KMS-11 (cell line): Measurements from ENCODE around the gene DNAJC16.

Source experiments
- H2AFZ ChIP-seq: fragments of 200-600 bp; sonication (generic); 2 replicates; pipeline ENCODE4 v1.6.1; 2016; ENCODE audit warnings: antibody characterized with exemption, mixed run types, low read depth
- H3K27ac ChIP-seq: fragments of 200-600 bp; sonication (generic); 2 replicates; pipeline ENCODE4 v1.6.1; 2016; ENCODE audit warnings: mild to moderate bottlenecking, mixed run types
- H3K27me3 ChIP-seq: fragments of 200-600 bp; sonication (generic); 2 replicates; pipeline ENCODE4 v1.6.1; 2017; ENCODE audit warnings: mild to moderate bottlenecking, low read depth, mixed run types, moderate library complexity; ENCODE audit not compliant: insufficient read depth
- H3K36me3 ChIP-seq: fragments of 200-600 bp; sonication (generic); 2 replicates; pipeline ENCODE4 v1.6.1; 2017; ENCODE audit warnings: mild to moderate bottlenecking, mixed run types; ENCODE audit not compliant: insufficient read depth
- H3K4me1 ChIP-seq: fragments of 200-600 bp; sonication (generic); 2 replicates; pipeline ENCODE4 v1.6.1; 2016; ENCODE audit warnings: mild to moderate bottlenecking, low read depth, mixed run types; ENCODE audit not compliant: poor library complexity, severe bottlenecking
- H3K4me2 ChIP-seq: fragments of 200-600 bp; sonication (generic); 2 replicates; pipeline ENCODE4 v1.7.0; 2016; ENCODE audit warnings: mild to moderate bottlenecking, mixed run types
- H3K4me3 ChIP-seq: fragments of 200-600 bp; sonication (generic); IDR thresholded peaks from 2 replicates; pipeline ENCODE4 v1.6.1; 2017; ENCODE audit warnings: low read depth, low read length, mixed read lengths; ENCODE audit not compliant: insufficient read depth
- H3K79me2 ChIP-seq: fragments of 200-600 bp; sonication (generic); 2 replicates; pipeline ENCODE4 v1.6.1; 2016; ENCODE audit warnings: low read depth, mixed run types; ENCODE audit not compliant: insufficient read depth
- H3K9ac ChIP-seq: fragments of 200-600 bp; sonication (generic); 2 replicates; pipeline ENCODE4 v1.6.1; 2016; ENCODE audit warnings: mild to moderate bottlenecking, mixed run types
- H4K20me1 ChIP-seq: fragments of 200-600 bp; sonication (generic); 2 replicates; pipeline ENCODE4 v1.6.1; 2016; ENCODE audit warnings: mild to moderate bottlenecking, mixed run types; ENCODE audit not compliant: insufficient read depth
- TF ChIP-seq, protein P1 (sequence below): fragments of 200-600 bp; sonication (generic); conservative IDR thresholded peaks from 2 replicates; pipeline ENCODE4 v1.6.1; 2017; ENCODE audit warnings: low read depth, mild to moderate bottlenecking, antibody characterized with exemption, low read length, moderate library complexity, mixed read lengths

Gene DNAJC16

DNA sequence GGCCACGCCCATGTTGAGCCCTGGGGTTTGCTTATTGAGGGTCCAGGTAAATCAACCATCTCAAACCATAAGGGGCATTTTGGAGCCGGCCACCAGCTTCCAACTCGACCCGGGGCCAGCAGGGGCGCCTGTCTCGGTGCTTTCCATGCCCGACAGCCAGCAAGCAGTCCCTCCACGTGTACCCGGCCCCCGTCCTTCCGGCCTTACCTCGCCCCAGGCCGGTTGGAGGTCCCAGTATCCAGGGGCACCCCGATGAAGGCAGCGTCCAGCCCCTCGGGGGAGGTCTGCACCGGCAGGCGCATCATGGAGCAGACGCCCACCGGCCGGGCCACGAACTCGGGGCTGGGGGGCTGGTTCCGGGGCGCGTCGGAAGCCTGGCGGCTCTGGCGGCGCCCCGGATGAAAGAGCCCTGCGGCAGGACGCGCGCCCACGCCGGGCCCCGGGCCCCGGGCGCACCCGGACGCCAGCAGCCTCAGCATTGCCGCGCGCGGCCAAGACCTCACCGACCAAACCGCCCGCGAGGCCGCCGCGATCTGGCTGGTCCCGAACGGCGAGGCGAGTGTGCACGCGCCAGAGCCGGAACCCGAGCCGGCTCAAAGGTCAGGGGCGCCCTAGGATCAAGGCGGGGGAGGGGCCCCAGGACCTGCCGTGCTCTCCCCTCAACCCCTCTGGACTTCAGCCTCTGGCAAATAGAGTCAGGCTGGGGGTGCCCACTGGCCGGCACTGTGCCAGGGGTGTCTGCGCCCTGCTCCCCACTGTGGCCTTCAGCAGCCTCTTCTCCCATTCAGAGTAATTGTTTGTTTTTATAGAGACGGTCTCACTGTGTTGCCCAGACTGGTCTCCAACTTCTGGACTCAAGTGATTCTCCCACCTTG, 58.1 kb downstream of the DNAJC16 start, which contains the start of gene AGMAT:
Gene AGMAT, minus strand, starts transcription at position 563 of the 875 bp plus-strand sequence. Its CDS starts 84 bp downstream, at position 479.
- H3K27ac ChIP-seq: peak within 1 kb of the TSS; percentile 86
- H3K4me3 ChIP-seq: peak within 1 kb of the TSS; percentile 30
- peak within 1 kb of the TSS; percentile 93 for H3K9ac ChIP-seq
- H3K79me2 ChIP-seq: no peaks in the 10 kb centered on the region; the same call in 1 of the 2 replicates
- H3K4me1 ChIP-seq: peaks cover 32% of the 10 kb centered on the region
- H3K4me2 ChIP-seq: peak within 1 kb of the TSS; percentile 65
- no peaks in the 10 kb centered on the region for H3K36me3 ChIP-seq
- H4K20me1 ChIP-seq: no peaks in the 10 kb centered on the region
- TF ChIP-seq, protein P1, sequence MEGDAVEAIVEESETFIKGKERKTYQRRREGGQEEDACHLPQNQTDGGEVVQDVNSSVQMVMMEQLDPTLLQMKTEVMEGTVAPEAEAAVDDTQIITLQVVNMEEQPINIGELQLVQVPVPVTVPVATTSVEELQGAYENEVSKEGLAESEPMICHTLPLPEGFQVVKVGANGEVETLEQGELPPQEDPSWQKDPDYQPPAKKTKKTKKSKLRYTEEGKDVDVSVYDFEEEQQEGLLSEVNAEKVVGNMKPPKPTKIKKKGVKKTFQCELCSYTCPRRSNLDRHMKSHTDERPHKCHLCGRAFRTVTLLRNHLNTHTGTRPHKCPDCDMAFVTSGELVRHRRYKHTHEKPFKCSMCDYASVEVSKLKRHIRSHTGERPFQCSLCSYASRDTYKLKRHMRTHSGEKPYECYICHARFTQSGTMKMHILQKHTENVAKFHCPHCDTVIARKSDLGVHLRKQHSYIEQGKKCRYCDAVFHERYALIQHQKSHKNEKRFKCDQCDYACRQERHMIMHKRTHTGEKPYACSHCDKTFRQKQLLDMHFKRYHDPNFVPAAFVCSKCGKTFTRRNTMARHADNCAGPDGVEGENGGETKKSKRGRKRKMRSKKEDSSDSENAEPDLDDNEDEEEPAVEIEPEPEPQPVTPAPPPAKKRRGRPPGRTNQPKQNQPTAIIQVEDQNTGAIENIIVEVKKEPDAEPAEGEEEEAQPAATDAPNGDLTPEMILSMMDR: no peak
- H3K27me3 ChIP-seq: no peaks in the 10 kb centered on the region
- peak within 1 kb of the TSS; percentile 82 for H2AFZ ChIP-seq

DNA sequence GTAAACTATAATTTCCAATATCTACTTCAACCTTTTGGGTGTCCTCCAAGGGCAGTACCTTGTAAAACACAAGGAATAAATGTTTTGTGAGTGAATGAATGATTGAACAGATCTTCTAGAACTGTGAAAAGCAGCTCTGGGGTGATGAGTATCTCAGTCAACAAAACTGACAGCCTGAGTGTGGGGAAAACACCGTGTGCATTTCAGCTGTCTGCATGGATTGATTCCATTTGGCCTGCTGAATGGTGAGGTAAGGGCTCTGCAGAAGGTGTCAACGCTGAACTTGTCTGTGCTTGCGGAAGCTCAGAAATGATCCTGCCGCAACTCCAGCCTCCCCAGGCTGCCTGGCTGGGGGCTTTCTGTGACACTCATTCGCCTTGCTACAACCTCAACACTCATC, 65.6 kb downstream of the DNAJC16 start:
- no peak overlapping the region for H3K4me3 ChIP-seq
- no peaks in the 10 kb centered on the region for H3K36me3 ChIP-seq
- no peak overlapping the region for H3K4me2 ChIP-seq
- no peaks in the 10 kb centered on the region for H4K20me1 ChIP-seq
- H3K4me1 ChIP-seq: peaks cover 4% of the 10 kb centered on the region
- TF ChIP-seq, protein P1: no peak
- no peaks in the 10 kb centered on the region for H3K79me2 ChIP-seq
- H2AFZ ChIP-seq: no peak overlapping the region
- no peak overlapping the region for H3K9ac ChIP-seq
- no peaks in the 10 kb centered on the region for H3K27me3 ChIP-seq
- H3K27ac ChIP-seq: no peak overlapping the region

DNA sequence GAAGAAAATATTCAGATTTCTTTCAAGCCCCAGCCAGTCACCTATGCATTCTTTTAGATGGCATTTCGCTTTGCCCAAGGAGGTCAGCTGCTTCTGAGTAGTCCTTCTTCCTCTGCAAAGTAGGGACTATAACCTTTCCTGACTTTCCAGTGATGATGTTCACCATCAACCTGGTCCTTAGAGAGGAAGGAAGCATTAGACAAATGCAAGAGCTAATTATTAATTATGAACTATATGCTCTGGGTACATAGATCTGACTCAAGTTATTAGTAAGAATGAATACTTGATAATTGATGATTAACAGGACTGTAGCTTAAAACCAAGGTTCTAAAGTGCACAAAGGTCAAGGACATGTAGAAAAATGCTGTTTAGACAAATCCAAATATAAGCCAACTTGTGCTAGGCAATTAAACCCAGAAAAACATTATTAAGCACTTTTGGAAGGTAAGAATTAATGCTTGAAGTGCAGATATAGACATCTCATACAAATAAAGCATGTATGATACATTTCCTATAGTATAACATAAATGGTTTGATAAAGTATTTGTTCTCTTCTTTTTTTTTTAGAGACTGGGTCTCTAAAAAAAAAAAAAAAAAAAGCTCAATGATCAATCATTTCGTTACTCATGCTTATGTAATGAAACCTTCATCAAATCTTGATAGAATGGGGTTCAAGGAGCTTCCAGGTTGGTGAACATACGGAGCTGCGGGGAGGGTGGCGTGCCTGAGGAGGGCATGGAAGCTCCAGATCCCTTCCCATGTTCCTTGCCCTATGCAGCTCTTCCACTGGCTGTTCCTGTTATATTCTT, 69.4 kb downstream of the DNAJC16 start:
- no peaks in the 10 kb centered on the region for H3K36me3 ChIP-seq
- H3K27ac ChIP-seq: no peak overlapping the region
- no peak overlapping the region for H3K9ac ChIP-seq
- no peaks in the 10 kb centered on the region for H4K20me1 ChIP-seq
- TF ChIP-seq, protein P1: no peak
- no peak overlapping the region for H3K4me2 ChIP-seq
- H3K79me2 ChIP-seq: no peaks in the 10 kb centered on the region
- no peak overlapping the region for H3K4me3 ChIP-seq
- H3K27me3 ChIP-seq: no peaks in the 10 kb centered on the region
- peaks cover 4% of the 10 kb centered on the region for H3K4me1 ChIP-seq
- H2AFZ ChIP-seq: no peak overlapping the region

DNA sequence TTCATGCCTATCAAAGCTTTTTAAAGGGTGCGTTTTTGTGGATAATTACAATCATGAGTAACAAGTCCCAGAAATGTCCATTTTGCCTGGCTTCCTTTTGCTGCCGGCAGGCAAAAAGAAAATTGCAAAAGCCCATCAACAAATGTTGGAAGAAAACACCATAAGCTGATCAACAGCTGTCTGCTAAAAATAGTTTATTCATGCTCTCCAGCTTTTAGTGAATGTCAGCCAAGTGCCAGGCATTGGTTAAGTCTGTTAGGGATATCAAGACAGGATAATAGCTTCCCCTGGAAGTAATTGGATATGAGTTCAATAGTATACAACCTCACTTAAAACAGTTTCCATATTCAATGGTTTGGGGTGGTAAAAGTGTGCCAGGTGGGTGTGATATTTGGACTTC, 71.8 kb downstream of the DNAJC16 start:
- H3K9ac ChIP-seq: no peak overlapping the region
- no peak overlapping the region for H3K4me2 ChIP-seq
- no peaks in the 10 kb centered on the region for H3K27me3 ChIP-seq
- H3K36me3 ChIP-seq: no peaks in the 10 kb centered on the region
- H3K79me2 ChIP-seq: no peaks in the 10 kb centered on the region
- H3K4me3 ChIP-seq: no peak overlapping the region
- H2AFZ ChIP-seq: no peak overlapping the region
- TF ChIP-seq, protein P1: no peak
- H4K20me1 ChIP-seq: no peaks in the 10 kb centered on the region
- no peak overlapping the region for H3K27ac ChIP-seq
- H3K4me1 ChIP-seq: peaks cover 11% of the 10 kb centered on the region
